ENCODE measurements around the gene RC3H2. TPM values are rescaled to one million over a fixed set of nuclear protein-coding genes. Genes with fewer than 3 reads are reported as not detected.
A peak's percentile ranks its signal among the peaks of the same experiment; 100 is the strongest.

The RC3H2 gene
- total and polyA plus RNA-seq, 2 donors (not counting 1 experiment from before 2014, with no cell fraction given), result 35.7 to 43.1 TPM

- Histone ChIP-seq H3K4me3 (replicated peaks in 1 of 4; ENCODE audit: control extremely low read depth in 1 of 4, insufficient read depth in 1 of 4, low read depth in 3 of 4, low read length in 4 of 4) (no peak overlapping the region), H3K27me3 (ENCODE audit: control insufficient read depth, insufficient read depth, low read length) (no peaks in the 10 kb centered on the region), H3K79me2 (ENCODE audit: control insufficient read depth, insufficient read depth, low read length) (no peaks in the 10 kb centered on the region), H2AFZ (ENCODE audit: low read length) (no peak overlapping the region), H3K27ac (ENCODE audit: insufficient read depth, low read length) (no peak overlapping the region), H3K9me3 (ENCODE audit: control insufficient read depth, insufficient read depth, low read depth, low read length) (no peaks in the 10 kb centered on the region), H3K4me2 (ENCODE audit: extremely low read depth, insufficient read depth, low read length) (no peak overlapping the region), H4K20me1 (ENCODE audit: control insufficient read depth, extremely low read depth, insufficient read depth, low read length) (no peaks in the 10 kb centered on the region), H3K4me1 (ENCODE audit: control insufficient read depth, extremely low read depth, insufficient read depth, low read length) (no peaks in the 10 kb centered on the region), H3K36me3 (ENCODE audit: control insufficient read depth, insufficient read depth, low read length) (peaks cover 1% of the 10 kb centered on the region), H3K9ac (ENCODE audit: insufficient read depth, low read length) (no peak overlapping the region)
- no peak for DNase-seq (ENCODE audit: low read depth in 2 of 2)
- TF ChIP-seq CTCF (conservative IDR thresholded peaks at IDR 0.05 in 1 of 2, IDR thresholded peaks at IDR 0.05 in 1 of 2; ENCODE audit: low read depth in 1 of 2, low read length in 2 of 2) (no peak), EZH2 (IDR thresholded peaks at IDR 0.05; ENCODE audit: low read length, missing control alignments) (no peak)
Observed at GRCh38 chr9:122865300-122865699, 39.9 kb downstream of the RC3H2 start.

- no peak overlapping the region for H3K9ac ChIP-seq (ENCODE audit: insufficient read depth, low read length)
- TF ChIP-seq CTCF (conservative IDR thresholded peaks at IDR 0.05 in 1 of 2, IDR thresholded peaks at IDR 0.05 in 1 of 2; ENCODE audit: low read depth in 1 of 2, low read length in 2 of 2) (no peak), EZH2 (IDR thresholded peaks at IDR 0.05; ENCODE audit: low read length, missing control alignments) (no peak)
- no peaks in the 10 kb centered on the region for H3K79me2 ChIP-seq (ENCODE audit: control insufficient read depth, insufficient read depth, low read length)
- H3K27me3 ChIP-seq (ENCODE audit: control insufficient read depth, insufficient read depth, low read length), result no peaks in the 10 kb centered on the region
- no peaks in the 10 kb centered on the region for H3K4me1 ChIP-seq (ENCODE audit: control insufficient read depth, extremely low read depth, insufficient read depth, low read length)
- H3K27ac ChIP-seq (ENCODE audit: insufficient read depth, low read length), result no peak overlapping the region
- no peak for DNase-seq (ENCODE audit: low read depth in 2 of 2)
- no peak overlapping the region for H3K4me3 ChIP-seq (replicated peaks in 1 of 4; ENCODE audit: control extremely low read depth in 1 of 4, insufficient read depth in 1 of 4, low read depth in 3 of 4, low read length in 4 of 4)
- peaks cover 5% of the 10 kb centered on the region for H3K36me3 ChIP-seq (ENCODE audit: control insufficient read depth, insufficient read depth, low read length)
- H4K20me1 ChIP-seq (ENCODE audit: control insufficient read depth, extremely low read depth, insufficient read depth, low read length), result no peaks in the 10 kb centered on the region
- H3K4me2 ChIP-seq (ENCODE audit: extremely low read depth, insufficient read depth, low read length), result no peak overlapping the region
- no peak overlapping the region for H2AFZ ChIP-seq (ENCODE audit: low read length)
- H3K9me3 ChIP-seq (ENCODE audit: control insufficient read depth, insufficient read depth, low read depth, low read length), result no peaks in the 10 kb centered on the region
Observed at GRCh38 chr9:122863407-122863806, 41.8 kb downstream of the RC3H2 start.

- Histone ChIP-seq H4K20me1 (ENCODE audit: control insufficient read depth, extremely low read depth, insufficient read depth, low read length) (no peaks in the 10 kb centered on the region), H3K36me3 (ENCODE audit: control insufficient read depth, insufficient read depth, low read length) (peaks cover 5% of the 10 kb centered on the region), H3K27ac (ENCODE audit: insufficient read depth, low read length) (no peak overlapping the region), H2AFZ (ENCODE audit: low read length) (no peak overlapping the region), H3K4me3 (replicated peaks in 1 of 4; ENCODE audit: control extremely low read depth in 1 of 4, insufficient read depth in 1 of 4, low read depth in 3 of 4, low read length in 4 of 4) (no peak overlapping the region), H3K9me3 (ENCODE audit: control insufficient read depth, insufficient read depth, low read depth, low read length) (no peaks in the 10 kb centered on the region), H3K79me2 (ENCODE audit: control insufficient read depth, insufficient read depth, low read length) (no peaks in the 10 kb centered on the region), H3K27me3 (ENCODE audit: control insufficient read depth, insufficient read depth, low read length) (no peaks in the 10 kb centered on the region), H3K4me2 (ENCODE audit: extremely low read depth, insufficient read depth, low read length) (no peak overlapping the region), H3K9ac (ENCODE audit: insufficient read depth, low read length) (no peak overlapping the region), H3K4me1 (ENCODE audit: control insufficient read depth, extremely low read depth, insufficient read depth, low read length) (no peaks in the 10 kb centered on the region)
- DNase-seq (ENCODE audit: low read depth in 2 of 2), result peak in 1 of 2 donors; percentile 15
- no peak for TF ChIP-seq CTCF (conservative IDR thresholded peaks at IDR 0.05 in 1 of 2, IDR thresholded peaks at IDR 0.05 in 1 of 2; ENCODE audit: low read depth in 1 of 2, low read length in 2 of 2)
- TF ChIP-seq EZH2 (IDR thresholded peaks at IDR 0.05; ENCODE audit: low read length, missing control alignments), result no peak
Observed at GRCh38 chr9:122860319-122861142, 44.6 kb downstream of the RC3H2 start.
